ENCODE results near the gene PDHX.

- no peak for TF ChIP-seq EZH2 (IDR thresholded peaks at IDR 0.05; ENCODE audit: insufficient read depth, low read length)
- TF ChIP-seq, protein P1, sequence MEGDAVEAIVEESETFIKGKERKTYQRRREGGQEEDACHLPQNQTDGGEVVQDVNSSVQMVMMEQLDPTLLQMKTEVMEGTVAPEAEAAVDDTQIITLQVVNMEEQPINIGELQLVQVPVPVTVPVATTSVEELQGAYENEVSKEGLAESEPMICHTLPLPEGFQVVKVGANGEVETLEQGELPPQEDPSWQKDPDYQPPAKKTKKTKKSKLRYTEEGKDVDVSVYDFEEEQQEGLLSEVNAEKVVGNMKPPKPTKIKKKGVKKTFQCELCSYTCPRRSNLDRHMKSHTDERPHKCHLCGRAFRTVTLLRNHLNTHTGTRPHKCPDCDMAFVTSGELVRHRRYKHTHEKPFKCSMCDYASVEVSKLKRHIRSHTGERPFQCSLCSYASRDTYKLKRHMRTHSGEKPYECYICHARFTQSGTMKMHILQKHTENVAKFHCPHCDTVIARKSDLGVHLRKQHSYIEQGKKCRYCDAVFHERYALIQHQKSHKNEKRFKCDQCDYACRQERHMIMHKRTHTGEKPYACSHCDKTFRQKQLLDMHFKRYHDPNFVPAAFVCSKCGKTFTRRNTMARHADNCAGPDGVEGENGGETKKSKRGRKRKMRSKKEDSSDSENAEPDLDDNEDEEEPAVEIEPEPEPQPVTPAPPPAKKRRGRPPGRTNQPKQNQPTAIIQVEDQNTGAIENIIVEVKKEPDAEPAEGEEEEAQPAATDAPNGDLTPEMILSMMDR (IDR thresholded peaks at IDR 0.05; ENCODE audit: insufficient read depth, low read depth, low read length) = no peak
These were observed 55.9 kb downstream of the PDHX start for GRCh38 chr11:34972366-34972765.
